Effector memory CD4-positive, alpha-beta T cell (primary cell): ENCODE data around the gene ATP6V1C2.

Experiments used
- DNase-seq, 3 donors: peaks; one replicate each; pipeline ENCODE4 v3.0.0-alpha.2; 2020
- H3K27ac ChIP-seq: 2 replicates; pipeline ENCODE4 v1.7.0; 2013; ENCODE audit warnings: mild to moderate bottlenecking, low read length, moderate library complexity; ENCODE audit not compliant: insufficient read depth, poor library complexity, severe bottlenecking
- H3K27me3 ChIP-seq: replicated peaks from 2 replicates; pipeline ENCODE4 v1.7.0; 2013; ENCODE audit warnings: mild to moderate bottlenecking, low read length; ENCODE audit not compliant: insufficient read depth, control insufficient read depth, poor library complexity, severe bottlenecking
- H3K36me3 ChIP-seq: 2 replicates; pipeline ENCODE4 v1.7.0; 2013; ENCODE audit warnings: mild to moderate bottlenecking, low read length, moderate library complexity; ENCODE audit not compliant: control insufficient read depth, insufficient read depth
- H3K4me1 ChIP-seq: 2 replicates; pipeline ENCODE4 v1.7.0; 2013; ENCODE audit warnings: low read length, mild to moderate bottlenecking; ENCODE audit not compliant: control insufficient read depth, insufficient read depth, poor library complexity, severe bottlenecking
- H3K4me3 ChIP-seq: 2 replicates; pipeline ENCODE4 v1.7.0; 2013; ENCODE audit warnings: low read length, low read depth, mild to moderate bottlenecking; ENCODE audit not compliant: insufficient read depth, poor library complexity, severe bottlenecking
- H3K9me3 ChIP-seq: 2 replicates; pipeline ENCODE4 v1.7.0; 2013; ENCODE audit warnings: mild to moderate bottlenecking, low read length, moderate library complexity; ENCODE audit not compliant: control insufficient read depth

The ATP6V1C2 gene

DNA sequence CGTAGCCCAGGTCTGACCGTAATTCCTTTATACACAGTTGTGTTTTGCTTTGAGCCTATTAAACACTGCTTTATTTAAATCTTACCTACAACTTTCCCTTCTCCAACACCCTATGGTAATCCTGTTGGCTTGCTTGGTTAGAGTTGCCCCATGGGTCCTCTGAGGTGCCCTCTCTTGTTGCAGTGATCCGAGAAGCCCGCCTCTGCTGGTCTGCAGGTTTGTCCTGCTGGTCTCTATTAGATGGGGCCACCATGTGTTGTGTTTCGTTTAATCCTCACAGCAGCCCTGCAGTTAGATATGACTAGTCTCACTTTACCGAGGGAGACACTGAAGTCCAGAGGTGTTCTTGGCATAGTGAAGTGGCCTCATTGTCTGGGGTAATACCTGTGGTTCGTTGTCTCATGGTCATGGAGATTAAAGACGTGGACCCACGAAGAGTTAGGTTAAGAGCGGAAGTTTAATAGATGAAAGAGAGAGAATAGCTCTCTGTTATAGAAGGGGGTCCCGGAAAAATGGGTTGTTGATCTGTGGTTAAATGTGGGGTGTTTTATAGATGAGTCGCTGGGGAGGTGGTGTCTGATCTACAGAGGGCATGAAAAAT lies 98.4 kb downstream of the ATP6V1C2 start:
- H3K36me3 ChIP-seq: no peaks in the 10 kb centered on the region
- no peak for DNase-seq
- H3K4me1 ChIP-seq: no peaks in the 10 kb centered on the region
- H3K27me3 ChIP-seq: no peaks in the 10 kb centered on the region
- no peaks in the 10 kb centered on the region for H3K9me3 ChIP-seq
- no peak overlapping the region for H3K27ac ChIP-seq
- no peak overlapping the region for H3K4me3 ChIP-seq

GRCh38 chr2:10820562-10820961 lies 99.1 kb downstream of the ATP6V1C2 start:
- no peak for DNase-seq
- no peaks in the 10 kb centered on the region for H3K27me3 ChIP-seq
- no peaks in the 10 kb centered on the region for H3K9me3 ChIP-seq
- no peaks in the 10 kb centered on the region for H3K4me1 ChIP-seq
- no peak overlapping the region for H3K27ac ChIP-seq
- no peak overlapping the region for H3K4me3 ChIP-seq
- no peaks in the 10 kb centered on the region for H3K36me3 ChIP-seq

GRCh38 chr2:10820978-10821695 lies 99.7 kb downstream of the ATP6V1C2 start:
- Histone ChIP-seq H3K36me3 (no peaks in the 10 kb centered on the region), H3K27ac (no peak overlapping the region), H3K9me3 (no peaks in the 10 kb centered on the region), H3K4me1 (no peaks in the 10 kb centered on the region), H3K4me3 (no peak overlapping the region), H3K27me3 (no peaks in the 10 kb centered on the region)
- DNase-seq: no peak

DNA sequence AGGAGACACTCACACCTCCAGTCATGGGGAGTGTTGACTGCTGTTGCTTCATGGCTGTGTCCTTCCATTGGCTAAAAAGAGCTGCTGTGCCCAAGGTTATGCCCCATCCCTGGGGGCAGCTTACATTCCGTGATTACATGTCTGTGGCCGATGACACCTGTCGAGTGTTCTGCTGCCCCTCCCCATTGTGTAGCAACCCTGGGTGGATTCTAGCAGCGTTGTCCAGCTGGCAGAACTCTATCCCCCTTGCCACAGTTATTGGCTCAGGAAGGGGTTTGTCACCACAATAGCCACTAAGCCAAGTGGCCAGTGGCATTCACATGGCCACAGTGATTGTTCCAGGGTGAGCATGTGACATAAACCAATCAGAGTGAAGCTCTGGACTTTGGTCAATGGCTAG lies 102.8 kb downstream of the ATP6V1C2 start:
- DNase-seq: no peak
- H3K4me3 ChIP-seq: no peak overlapping the region
- no peaks in the 10 kb centered on the region for H3K27me3 ChIP-seq
- no peaks in the 10 kb centered on the region for H3K36me3 ChIP-seq
- no peaks in the 10 kb centered on the region for H3K9me3 ChIP-seq
- no peak overlapping the region for H3K27ac ChIP-seq
- H3K4me1 ChIP-seq: no peaks in the 10 kb centered on the region

- Histone ChIP-seq H3K4me3 (no peak overlapping the region), H3K36me3 (no peaks in the 10 kb centered on the region), H3K9me3 (no peaks in the 10 kb centered on the region), H3K27me3 (no peaks in the 10 kb centered on the region), H3K4me1 (no peaks in the 10 kb centered on the region), H3K27ac (no peak overlapping the region)
- DNase-seq: no peak
Measured at GRCh38 chr2:10826026-10826425, 104.6 kb downstream of the ATP6V1C2 start.

DNA sequence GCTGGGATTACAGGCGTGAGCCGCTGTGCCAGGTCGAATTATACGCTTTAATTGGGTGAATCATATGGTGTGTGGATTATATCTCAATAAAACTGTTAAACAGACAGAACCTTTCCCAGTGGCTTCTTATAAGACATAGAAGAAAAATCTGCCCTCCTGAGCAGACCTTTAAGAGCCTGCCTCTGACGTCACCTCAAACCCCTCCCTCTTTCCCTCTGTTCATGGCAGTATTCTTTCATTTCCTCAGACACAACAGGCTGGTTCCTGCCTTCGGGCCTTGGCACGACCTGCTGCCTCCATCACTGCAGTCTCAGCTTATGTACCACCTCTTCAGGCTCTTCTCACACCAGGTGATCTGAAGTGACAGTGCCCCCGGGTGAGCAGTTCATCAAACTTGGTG lies 105.2 kb downstream of the ATP6V1C2 start:
- Histone ChIP-seq H3K4me1 (no peaks in the 10 kb centered on the region), H3K27me3 (no peaks in the 10 kb centered on the region), H3K27ac (no peak overlapping the region), H3K9me3 (no peaks in the 10 kb centered on the region), H3K36me3 (no peaks in the 10 kb centered on the region), H3K4me3 (no peak overlapping the region)
- no peak for DNase-seq

DNA sequence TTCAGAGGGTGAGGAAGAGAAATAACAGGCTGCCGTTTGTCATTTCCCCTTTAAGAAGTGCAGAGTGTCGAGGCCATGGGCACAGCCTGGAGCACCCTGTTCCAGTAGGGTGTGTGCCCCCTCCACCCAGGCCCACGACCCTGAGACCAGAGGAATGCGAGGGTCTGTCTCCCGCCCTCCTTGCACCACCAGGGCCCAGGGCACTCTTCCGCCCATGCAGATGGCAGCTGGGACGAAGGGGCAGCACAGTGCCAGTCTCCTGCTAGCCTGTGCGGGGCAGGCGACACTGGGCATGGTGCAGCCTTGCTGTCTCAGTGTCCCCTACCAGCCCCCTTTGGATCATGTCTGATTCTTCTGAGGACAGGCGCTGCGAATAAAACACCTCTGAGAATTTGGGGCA lies 106.9 kb downstream of the ATP6V1C2 start:
- Histone ChIP-seq H3K9me3 (no peaks in the 10 kb centered on the region), H3K4me1 (no peaks in the 10 kb centered on the region), H3K27me3 (no peaks in the 10 kb centered on the region), H3K4me3 (no peak overlapping the region), H3K27ac (no peak overlapping the region), H3K36me3 (no peaks in the 10 kb centered on the region)
- no peak for DNase-seq

- Histone ChIP-seq H3K27ac (no peak overlapping the region), H3K9me3 (no peaks in the 10 kb centered on the region), H3K27me3 (no peaks in the 10 kb centered on the region), H3K4me1 (no peaks in the 10 kb centered on the region), H3K4me3 (no peak overlapping the region), H3K36me3 (no peaks in the 10 kb centered on the region)
- DNase-seq: no peak
Measured at GRCh38 chr2:10829299-10829698, 107.9 kb downstream of the ATP6V1C2 start.

DNA sequence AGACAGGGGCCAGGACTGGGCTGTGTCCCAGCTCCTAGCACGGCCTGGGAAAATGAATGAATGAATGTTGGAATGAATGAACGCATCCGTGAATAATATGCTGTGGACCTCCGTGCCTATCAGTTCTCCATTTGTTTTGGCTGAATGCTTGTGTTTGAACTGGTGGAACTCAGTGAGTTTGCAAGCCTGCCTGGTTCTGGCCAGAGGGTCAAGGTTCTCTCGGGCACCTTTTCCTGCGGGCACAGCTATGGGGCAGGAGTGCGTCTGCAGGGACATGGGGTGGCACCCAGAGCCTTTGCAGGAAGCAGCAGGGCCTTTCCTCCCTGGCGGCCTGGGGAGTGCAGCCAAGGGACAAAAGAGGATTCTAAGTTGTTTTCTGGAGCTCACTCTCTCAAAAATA lies 108.8 kb downstream of the ATP6V1C2 start:
- Histone ChIP-seq H3K9me3 (no peaks in the 10 kb centered on the region), H3K27ac (no peak overlapping the region), H3K36me3 (no peaks in the 10 kb centered on the region), H3K27me3 (no peaks in the 10 kb centered on the region), H3K4me1 (no peaks in the 10 kb centered on the region), H3K4me3 (no peak overlapping the region)
- no peak for DNase-seq

DNA sequence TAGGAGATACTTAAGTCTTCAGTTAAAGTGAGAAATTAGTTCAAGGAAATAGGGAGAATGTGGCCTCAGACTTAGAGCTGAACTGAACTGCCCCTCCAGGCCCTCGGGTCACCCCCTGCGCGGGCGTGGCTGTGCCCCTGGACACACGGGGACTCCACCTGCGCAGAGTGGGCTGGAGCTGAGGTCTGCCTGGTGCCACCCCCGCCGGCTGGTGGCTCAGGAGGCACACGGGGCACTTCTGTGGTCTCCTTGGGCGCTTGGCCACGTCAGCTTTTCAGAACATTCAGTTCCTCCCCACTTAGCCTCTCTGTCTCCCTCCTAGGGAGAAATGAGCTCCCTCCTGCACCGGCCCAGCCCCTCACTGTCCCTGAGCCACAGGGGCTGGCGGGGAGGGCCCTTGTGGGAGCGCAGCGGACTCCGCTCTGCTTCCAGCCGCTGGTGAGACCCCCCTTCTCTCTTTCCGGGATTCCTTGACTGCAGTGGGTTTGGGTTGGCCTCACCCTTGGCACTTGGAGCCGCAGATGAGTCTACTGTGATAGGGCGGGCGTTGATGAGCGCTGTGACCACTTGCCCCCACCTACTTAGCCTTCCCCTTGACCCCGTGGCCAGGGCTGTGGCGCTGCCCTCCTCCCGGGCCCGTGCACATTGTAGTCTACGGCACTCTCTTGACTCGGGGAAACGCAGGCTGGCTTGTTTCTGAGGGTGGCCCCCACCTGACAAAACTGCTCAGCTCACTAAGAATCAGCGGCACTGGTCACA lies 109.4 kb downstream of the ATP6V1C2 start:
- Histone ChIP-seq H3K9me3 (no peaks in the 10 kb centered on the region), H3K27ac (no peak overlapping the region), H3K4me1 (no peaks in the 10 kb centered on the region), H3K36me3 (no peaks in the 10 kb centered on the region), H3K27me3 (no peaks in the 10 kb centered on the region), H3K4me3 (no peak overlapping the region)
- DNase-seq: no peak
